HG02943 (cell line): Measurements from ENCODE around the gene PUM1.

Experiments
- ATAC-seq: cut with Tn5 transposase; IDR thresholded peaks from one replicate; pipeline ENCODE4 v1.9.1; 2021; ENCODE audit warnings: mild to moderate bottlenecking, low read depth, moderate library complexity; ENCODE audit not compliant: unreplicated experiment

PUM1 gene

GRCh38 chr1:30882678-30883388 is 182.7 kb downstream of the PUM1 start:
- ATAC-seq = no peak
